Choroid plexus epithelial cell (primary cell): ENCODE measurements around the gene RABGEF1.
"Not testable (repeated sequence)": the region's sequence is repeated elsewhere in the genome, so short reads cannot be mapped to it uniquely, and the experiment has no call there.

Experiments
- DNase-seq: peaks from one replicate; pipeline ENCODE4 v3.0.0-alpha.2; 2010; ENCODE audit warnings: low read depth
- H3K4me3 ChIP-seq: 2 replicates; pipeline ENCODE4 v1.5.1; 2011; ENCODE audit warnings: low read depth, mild to moderate bottlenecking, control low read depth, low read length, moderate library complexity
- TF ChIP-seq, protein P1 (sequence below): conservative IDR thresholded peaks from 2 replicates; pipeline ENCODE4 v1.5.1; 2011; ENCODE audit warnings: low read depth, mild to moderate bottlenecking, control low read depth, inconsistent platforms, low read length, moderate library complexity

The RABGEF1 gene

DNA sequence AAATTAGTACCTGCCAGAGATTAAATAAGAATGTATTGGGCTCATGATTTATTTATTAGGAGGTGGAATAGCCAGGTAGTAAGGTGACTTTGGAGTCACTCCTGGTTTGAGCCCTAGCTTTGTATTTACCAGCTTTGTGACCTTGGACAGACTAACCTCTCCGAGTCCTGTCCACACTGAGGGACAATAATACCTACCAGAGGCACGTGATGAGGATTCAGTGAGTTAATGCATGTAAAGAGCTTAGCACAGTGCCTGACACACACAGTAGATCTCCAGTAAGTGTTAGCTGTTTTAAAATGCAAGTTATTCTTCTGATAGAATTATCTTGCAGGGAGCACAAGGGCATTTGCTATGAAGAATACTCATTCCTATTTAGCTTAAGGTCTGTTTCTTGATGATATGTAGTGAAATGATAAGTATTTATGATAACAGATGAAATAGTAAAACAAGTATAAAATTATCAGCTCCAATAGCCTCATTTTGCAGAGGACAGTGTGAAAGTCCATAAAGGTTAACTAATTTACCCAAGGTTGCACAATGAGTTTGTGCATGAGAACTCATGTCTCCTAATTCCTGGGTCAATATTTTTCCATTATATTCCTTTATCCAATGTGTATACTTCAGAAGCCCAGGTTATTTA is 36.4 kb downstream of the RABGEF1 start:
- no peak for DNase-seq
- H3K4me3 ChIP-seq = no peak overlapping the region
- TF ChIP-seq, protein P1, sequence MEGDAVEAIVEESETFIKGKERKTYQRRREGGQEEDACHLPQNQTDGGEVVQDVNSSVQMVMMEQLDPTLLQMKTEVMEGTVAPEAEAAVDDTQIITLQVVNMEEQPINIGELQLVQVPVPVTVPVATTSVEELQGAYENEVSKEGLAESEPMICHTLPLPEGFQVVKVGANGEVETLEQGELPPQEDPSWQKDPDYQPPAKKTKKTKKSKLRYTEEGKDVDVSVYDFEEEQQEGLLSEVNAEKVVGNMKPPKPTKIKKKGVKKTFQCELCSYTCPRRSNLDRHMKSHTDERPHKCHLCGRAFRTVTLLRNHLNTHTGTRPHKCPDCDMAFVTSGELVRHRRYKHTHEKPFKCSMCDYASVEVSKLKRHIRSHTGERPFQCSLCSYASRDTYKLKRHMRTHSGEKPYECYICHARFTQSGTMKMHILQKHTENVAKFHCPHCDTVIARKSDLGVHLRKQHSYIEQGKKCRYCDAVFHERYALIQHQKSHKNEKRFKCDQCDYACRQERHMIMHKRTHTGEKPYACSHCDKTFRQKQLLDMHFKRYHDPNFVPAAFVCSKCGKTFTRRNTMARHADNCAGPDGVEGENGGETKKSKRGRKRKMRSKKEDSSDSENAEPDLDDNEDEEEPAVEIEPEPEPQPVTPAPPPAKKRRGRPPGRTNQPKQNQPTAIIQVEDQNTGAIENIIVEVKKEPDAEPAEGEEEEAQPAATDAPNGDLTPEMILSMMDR = no peak

DNA sequence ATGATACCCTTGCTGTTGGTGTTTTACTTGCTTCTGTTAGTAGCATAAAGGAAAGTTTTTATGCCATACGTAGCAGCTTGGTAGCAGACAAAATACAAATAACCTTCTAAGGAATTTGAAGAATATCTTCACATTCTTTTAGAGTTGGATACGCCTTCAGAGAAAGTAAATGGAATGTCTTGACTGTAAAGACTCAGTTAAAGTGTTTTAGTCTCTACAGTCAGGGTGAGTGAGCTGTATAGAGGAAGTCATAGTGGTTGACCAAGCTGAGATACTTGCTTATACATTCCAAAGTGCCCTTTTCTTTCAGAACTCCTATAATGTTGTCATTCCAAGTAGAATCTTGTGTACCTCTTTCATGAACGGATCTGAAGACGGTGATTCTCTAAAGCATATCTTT is 37.7 kb downstream of the RABGEF1 start:
- DNase-seq = peak; percentile 64
- TF ChIP-seq, protein P1 = no peak
- no peak overlapping the region for H3K4me3 ChIP-seq

DNA sequence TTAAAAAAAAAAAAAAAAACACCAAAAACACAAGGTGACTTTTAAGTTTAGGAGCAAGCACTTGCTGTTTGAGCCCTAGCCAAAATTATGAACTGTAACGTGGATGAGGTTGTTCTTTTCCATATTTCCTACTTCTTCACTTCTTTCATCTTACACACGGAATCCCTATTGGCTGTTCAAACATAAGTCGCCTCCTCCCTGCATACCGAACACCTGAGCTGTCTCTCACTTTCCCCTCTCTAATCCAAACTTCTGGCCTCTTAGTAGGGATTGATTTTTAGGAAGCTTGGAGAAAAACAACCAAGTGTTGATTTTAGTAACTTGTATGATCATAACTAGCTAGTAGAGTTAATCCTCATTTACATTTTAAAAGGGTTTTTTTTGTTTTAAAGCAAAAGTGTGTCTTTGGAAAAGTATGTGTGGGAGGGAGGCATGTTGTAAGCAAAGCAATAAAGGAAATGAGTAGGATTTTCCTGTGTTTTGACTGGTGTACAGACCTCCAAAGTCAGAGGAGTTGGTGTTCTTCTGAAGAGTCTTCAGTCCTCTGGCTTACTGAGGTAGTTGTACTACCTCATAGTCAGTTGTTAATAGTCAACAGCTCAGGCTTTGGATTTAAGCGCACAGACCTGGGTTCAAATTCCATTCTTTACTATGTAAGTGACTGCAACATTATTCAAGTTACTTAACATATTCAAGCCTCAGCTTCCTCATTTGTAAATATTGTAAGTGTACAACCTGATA is 39.3 kb downstream of the RABGEF1 start:
- TF ChIP-seq, protein P1 = no peak
- DNase-seq = peak; percentile 37
- H3K4me3 ChIP-seq = no peak overlapping the region

DNA sequence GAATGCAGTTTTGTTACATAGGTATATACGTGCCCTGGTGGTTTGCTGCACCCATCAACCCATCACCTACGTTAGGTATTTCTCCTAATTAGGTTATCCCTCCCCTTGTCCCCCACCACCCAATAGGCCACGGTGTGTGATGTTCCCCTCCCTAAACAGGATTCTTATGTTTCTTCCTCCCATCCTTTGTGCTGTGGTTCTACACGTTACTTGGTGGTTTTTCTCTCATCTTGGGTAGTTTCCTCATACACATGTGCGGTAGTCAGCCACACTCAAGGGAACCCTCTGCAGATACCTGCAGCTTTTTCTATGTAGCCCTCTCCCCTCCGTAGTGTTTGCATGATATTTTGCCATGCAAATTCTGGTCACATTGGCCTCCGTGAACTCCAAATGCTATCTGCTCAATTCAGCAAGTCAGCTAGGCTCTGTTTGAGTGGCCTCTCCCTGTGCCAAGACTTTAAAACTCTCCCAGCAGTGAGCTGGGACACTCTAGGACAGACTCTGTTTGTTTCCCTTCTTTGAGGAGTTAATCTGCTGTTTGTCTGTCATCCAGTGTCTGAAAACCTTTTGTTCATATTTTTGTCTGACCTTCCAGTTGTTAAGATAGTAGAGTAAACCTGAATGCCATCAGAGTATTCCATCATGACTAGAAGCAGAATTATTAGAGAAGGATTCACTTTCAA is 41.0 kb downstream of the RABGEF1 start:
- TF ChIP-seq, protein P1 = no peak
- DNase-seq = no peak
- no peak overlapping the region for H3K4me3 ChIP-seq

DNA sequence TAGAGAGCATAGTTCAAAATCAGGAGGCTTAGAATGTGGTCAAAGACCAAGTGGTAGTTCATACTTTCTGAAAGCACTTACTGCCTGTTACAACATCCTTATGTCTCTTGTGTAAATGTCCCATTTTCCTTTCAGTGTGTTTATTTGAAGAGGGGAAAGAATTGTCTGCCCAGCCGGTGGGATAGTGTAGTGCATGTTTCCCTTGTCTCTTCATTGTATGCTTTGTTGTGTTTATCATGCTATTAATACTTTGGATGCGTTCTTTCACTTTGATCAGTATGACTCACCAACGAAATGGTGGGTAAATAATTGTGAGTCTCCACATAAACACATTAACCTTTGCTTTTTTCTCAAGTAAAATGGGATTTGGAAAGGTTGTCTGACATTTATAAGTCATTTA is 42.3 kb downstream of the RABGEF1 start:
- DNase-seq = peak; percentile 43

DNA sequence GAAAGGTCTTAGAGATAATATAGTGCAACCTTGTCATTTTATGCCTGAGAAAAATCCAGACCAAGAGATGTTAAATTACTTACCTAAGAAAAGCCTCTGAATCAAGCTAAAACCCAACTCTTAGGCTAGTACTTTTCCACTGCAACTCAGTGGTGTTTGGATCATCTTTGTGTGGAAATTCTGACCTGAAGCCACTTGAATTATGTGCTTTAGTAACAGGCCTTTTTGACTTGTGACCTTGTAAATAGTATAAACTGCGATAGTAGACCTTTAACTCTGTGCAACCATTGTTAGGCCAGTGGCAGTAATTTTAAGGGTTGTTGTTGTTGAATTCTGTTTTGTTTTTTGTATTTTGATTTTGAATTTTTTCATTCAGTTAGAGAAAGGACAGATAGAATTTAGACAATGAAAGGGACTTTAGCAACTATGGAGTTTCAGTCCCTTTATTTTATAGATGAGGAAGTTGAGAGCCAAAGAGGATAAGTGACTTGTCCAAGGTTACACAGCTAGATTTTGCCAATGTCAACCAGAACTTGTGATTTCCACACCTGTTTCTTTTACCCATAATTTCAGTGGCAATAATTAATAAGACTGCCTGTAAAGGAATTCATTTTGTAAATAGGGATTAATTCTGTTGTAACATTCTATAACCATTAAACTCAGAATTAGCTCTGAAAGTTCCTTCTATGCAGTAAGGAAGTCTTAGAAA is 43.5 kb downstream of the RABGEF1 start:
- H3K4me3 ChIP-seq, DNase-seq: not testable (repeated sequence)

More for the DNA sequence above, 42.3 kb downstream of the RABGEF1 start:
- not testable (repeated sequence) for H3K4me3 ChIP-seq
- TF ChIP-seq, protein P1 = peak; percentile 4

DNA sequence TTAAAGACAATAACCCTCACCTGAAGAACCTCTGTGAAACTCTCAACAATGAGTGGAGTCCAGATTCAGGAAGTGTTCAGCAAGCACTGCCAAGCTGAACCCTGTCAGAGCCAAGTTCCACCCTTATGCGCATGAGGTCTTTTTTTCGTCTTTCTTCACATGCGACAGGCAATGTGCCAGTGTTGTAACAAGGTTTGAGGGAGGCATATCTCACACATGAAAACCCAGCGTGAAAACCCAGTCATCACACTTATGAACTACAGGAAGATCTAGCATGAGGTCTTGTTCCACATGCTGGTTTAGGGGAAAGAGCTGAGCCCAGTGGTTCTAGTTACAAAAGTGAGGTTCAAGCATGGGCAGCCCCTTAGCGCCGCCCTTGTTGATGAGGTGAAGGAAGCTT is 49.7 kb downstream of the RABGEF1 start:
- DNase-seq = no peak
- no peak overlapping the region for H3K4me3 ChIP-seq
- TF ChIP-seq, protein P1 = no peak
